GM12801 (cell line): Measurements from ENCODE around the gene FAM219A.

Experiments
- TF ChIP-seq, protein P1 (sequence below): IDR thresholded peaks from one replicate; pipeline ENCODE4 v1.5.1; 2011; ENCODE audit warnings: control low read depth; ENCODE audit not compliant: insufficient read length; ENCODE audit errors: extremely low read depth

FAM219A gene

DNA sequence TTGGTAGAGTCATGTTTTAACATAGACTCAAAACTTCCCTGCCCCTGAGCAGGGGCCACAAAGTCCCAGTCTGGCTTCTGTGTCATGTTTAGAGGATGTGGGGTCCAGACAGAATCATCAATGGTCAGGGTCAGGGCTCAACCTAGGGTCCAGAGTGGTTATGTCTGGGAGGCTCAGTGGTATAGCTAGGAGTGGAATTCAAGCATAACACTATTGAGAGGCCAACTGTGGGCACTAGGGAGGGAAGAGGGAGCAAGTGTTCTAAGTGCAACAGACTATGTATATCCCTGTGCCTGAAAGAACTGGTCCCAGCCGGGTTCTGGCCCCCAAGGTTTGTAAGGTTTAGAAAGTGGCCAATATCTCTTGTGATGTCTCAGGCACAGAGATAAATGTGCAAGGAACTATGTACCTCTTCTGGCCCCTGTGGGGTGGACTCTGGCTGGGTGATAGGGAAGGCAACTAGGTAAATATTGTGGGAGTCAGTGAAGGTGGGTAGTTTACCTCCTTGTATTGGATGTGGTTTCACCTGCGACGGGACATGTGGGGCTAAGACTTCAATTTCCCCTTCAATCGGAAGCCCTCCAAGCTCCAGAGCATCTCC is 95.7 kb downstream of the FAM219A start:
- TF ChIP-seq, protein P1, sequence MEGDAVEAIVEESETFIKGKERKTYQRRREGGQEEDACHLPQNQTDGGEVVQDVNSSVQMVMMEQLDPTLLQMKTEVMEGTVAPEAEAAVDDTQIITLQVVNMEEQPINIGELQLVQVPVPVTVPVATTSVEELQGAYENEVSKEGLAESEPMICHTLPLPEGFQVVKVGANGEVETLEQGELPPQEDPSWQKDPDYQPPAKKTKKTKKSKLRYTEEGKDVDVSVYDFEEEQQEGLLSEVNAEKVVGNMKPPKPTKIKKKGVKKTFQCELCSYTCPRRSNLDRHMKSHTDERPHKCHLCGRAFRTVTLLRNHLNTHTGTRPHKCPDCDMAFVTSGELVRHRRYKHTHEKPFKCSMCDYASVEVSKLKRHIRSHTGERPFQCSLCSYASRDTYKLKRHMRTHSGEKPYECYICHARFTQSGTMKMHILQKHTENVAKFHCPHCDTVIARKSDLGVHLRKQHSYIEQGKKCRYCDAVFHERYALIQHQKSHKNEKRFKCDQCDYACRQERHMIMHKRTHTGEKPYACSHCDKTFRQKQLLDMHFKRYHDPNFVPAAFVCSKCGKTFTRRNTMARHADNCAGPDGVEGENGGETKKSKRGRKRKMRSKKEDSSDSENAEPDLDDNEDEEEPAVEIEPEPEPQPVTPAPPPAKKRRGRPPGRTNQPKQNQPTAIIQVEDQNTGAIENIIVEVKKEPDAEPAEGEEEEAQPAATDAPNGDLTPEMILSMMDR, result no peak

DNA sequence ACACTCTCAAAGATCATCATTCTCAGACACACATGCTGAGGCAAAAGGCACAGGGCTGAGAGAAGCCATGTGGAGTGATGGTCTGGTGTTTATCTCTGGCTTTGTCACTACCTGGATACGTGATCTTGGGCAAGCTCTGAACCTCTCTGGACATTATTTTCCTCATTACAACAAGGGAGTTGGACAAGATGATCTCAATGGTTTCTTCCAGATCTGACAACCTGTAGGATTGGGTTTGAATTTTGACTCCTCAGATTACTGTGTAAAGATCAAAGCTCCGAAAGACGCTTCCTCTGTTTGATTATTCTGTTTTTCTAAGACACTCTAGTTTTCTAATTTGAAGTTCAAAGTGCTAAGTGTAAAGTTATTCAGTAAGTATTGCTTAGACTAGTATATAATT is 109.0 kb downstream of the FAM219A start:
- TF ChIP-seq, protein P1, result no peak
